H9 (cell line): ENCODE measurements around the gene GMPR2. TPM values are rescaled to one million over a fixed set of nuclear protein-coding genes. Genes with fewer than 3 reads are reported as not detected.
A peak's percentile ranks its signal among the peaks of the same experiment; 100 is the strongest.

ENCODE experiments used
- DNase-seq: peaks from one replicate; pipeline ENCODE4 v3.0.0-alpha.2; 2017
- H2AFZ ChIP-seq: one replicate; pipeline ENCODE4 v1.6.1; 2013; ENCODE audit warnings: mild to moderate bottlenecking, low read length, control low read depth, moderate library complexity
- H2AK5ac ChIP-seq: 2 replicates; pipeline ENCODE4 v1.6.1; 2013; ENCODE audit warnings: low read length, control low read depth, mixed read lengths; ENCODE audit not compliant: insufficient read length
- H2BK120ac ChIP-seq: one replicate; pipeline ENCODE4 v1.6.1; 2013; ENCODE audit warnings: low read depth, mild to moderate bottlenecking, low read length, control low read depth, inconsistent platforms; ENCODE audit not compliant: poor library complexity, severe bottlenecking
- H2BK12ac ChIP-seq: 2 replicates; pipeline ENCODE4 v1.6.1; 2013; ENCODE audit warnings: low read length, control low read depth, mixed read lengths, low read depth; ENCODE audit not compliant: insufficient read length
- H2BK15ac ChIP-seq: 2 replicates; pipeline ENCODE4 v1.6.1; 2013; ENCODE audit warnings: low read depth, low read length, control low read depth
- H2BK20ac ChIP-seq: one replicate; pipeline ENCODE4 v1.6.1; 2013; ENCODE audit warnings: low read depth, mild to moderate bottlenecking, low read length, control low read depth, inconsistent platforms; ENCODE audit not compliant: poor library complexity, severe bottlenecking
- H2BK5ac ChIP-seq: 2 replicates; pipeline ENCODE4 v1.6.1; 2013; ENCODE audit warnings: low read length, control low read depth, mixed read lengths; ENCODE audit not compliant: insufficient read length
- H3K14ac ChIP-seq: 2 replicates; pipeline ENCODE4 v1.6.1; 2013; ENCODE audit warnings: low read length, control low read depth; ENCODE audit not compliant: insufficient read depth
- H3K18ac ChIP-seq: 2 replicates; pipeline ENCODE4 v1.6.1; 2013; ENCODE audit warnings: low read depth, mild to moderate bottlenecking, mixed read lengths, low read length, control low read depth; ENCODE audit not compliant: insufficient read length
- H3K23ac ChIP-seq: 2 replicates; pipeline ENCODE4 v1.6.1; 2013; ENCODE audit warnings: low read length, control low read depth, mixed read lengths, low read depth; ENCODE audit not compliant: insufficient read length
- H3K23me2 ChIP-seq: 2 replicates; pipeline ENCODE4 v1.6.1; 2013; ENCODE audit warnings: low read depth, mild to moderate bottlenecking, mixed read lengths, low read length, control low read depth; ENCODE audit not compliant: insufficient read length, poor library complexity, severe bottlenecking
- H3K27ac ChIP-seq: 2 replicates; pipeline ENCODE4 v1.5.1; 2013; ENCODE audit warnings: low read length, control low read depth, mixed read lengths, low read depth; ENCODE audit not compliant: insufficient read length
- H3K27me3 ChIP-seq: 2 replicates; pipeline ENCODE4 v1.6.1; 2013; ENCODE audit warnings: low read length, control low read depth, inconsistent platforms; ENCODE audit not compliant: insufficient read depth
- H3K4ac ChIP-seq: 2 replicates; pipeline ENCODE4 v1.6.1; 2013; ENCODE audit warnings: low read depth, mild to moderate bottlenecking, control low read depth, inconsistent platforms, low read length, moderate library complexity
- H3K4me1 ChIP-seq: 2 replicates; pipeline ENCODE4 v1.6.1; 2013; ENCODE audit warnings: low read length, control low read depth, inconsistent platforms; ENCODE audit not compliant: insufficient read depth
- H3K4me2 ChIP-seq: 2 replicates; pipeline ENCODE4 v1.6.1; 2013; ENCODE audit warnings: low read length, control low read depth, mixed read lengths; ENCODE audit not compliant: insufficient read length, insufficient read depth
- H3K56ac ChIP-seq: 2 replicates; pipeline ENCODE4 v1.6.1; 2013; ENCODE audit warnings: low read depth, mild to moderate bottlenecking, mixed read lengths, low read length, control low read depth; ENCODE audit not compliant: insufficient read length
- H3K79me1 ChIP-seq: 2 replicates; pipeline ENCODE4 v1.6.1; 2013; ENCODE audit warnings: low read depth, mild to moderate bottlenecking, moderate library complexity, low read length, control low read depth, inconsistent platforms; ENCODE audit not compliant: insufficient read depth, poor library complexity, severe bottlenecking
- H3K79me2 ChIP-seq: 2 replicates; pipeline ENCODE4 v1.6.1; 2013; ENCODE audit warnings: low read length, control low read depth, inconsistent platforms; ENCODE audit not compliant: insufficient read depth
- H3K9ac ChIP-seq: 2 replicates; pipeline ENCODE4 v1.6.1; 2013; ENCODE audit warnings: low read length, control low read depth, mixed read lengths; ENCODE audit not compliant: insufficient read length; ENCODE audit errors: extremely low read depth
- H3K9me3 ChIP-seq: one replicate; pipeline ENCODE4 v1.6.1; 2013; ENCODE audit warnings: low read depth, low read length, inconsistent platforms; ENCODE audit not compliant: control insufficient read depth
- H3T11ph ChIP-seq: one replicate; pipeline ENCODE4 v1.6.1; 2013; ENCODE audit warnings: mild to moderate bottlenecking, low read length, control low read depth, inconsistent platforms
- H4K20me1 ChIP-seq: one replicate; pipeline ENCODE4 v1.6.1; 2013; ENCODE audit not compliant: control insufficient read depth, insufficient read length, insufficient read depth
- H4K5ac ChIP-seq: 2 replicates; pipeline ENCODE4 v1.6.1; 2013; ENCODE audit warnings: low read depth, mild to moderate bottlenecking, mixed read lengths, low read length, control low read depth; ENCODE audit not compliant: insufficient read length
- H4K8ac ChIP-seq: replicated peaks from 2 replicates; pipeline ENCODE4 v1.6.1; 2013; ENCODE audit warnings: low read length, control low read depth, mixed read lengths, low read depth; ENCODE audit not compliant: insufficient read length
- H4K91ac ChIP-seq: 2 replicates; pipeline ENCODE4 v1.6.1; 2013; ENCODE audit warnings: low read depth, mild to moderate bottlenecking, moderate library complexity, mixed read lengths, low read length, control low read depth; ENCODE audit not compliant: insufficient read length
- H3K27ac Mint-ChIP-seq, 3 experiments: 2 replicates in 2 of 3; 3 replicates in 1 of 3; pipeline ENCODE4 v1.8.0; 2020 to 2021; ENCODE audit warnings: mixed read lengths in 3 of 3, mild to moderate bottlenecking in 1 of 3, moderate library complexity in 1 of 3
- H3K27me3 Mint-ChIP-seq: 2 replicates; pipeline ENCODE4 v1.8.0; 2021; ENCODE audit warnings: low read depth, mild to moderate bottlenecking, moderate library complexity, mixed read lengths
- H3K36me3 Mint-ChIP-seq, 3 experiments: 2 replicates in 2 of 3; 3 replicates in 1 of 3; pipeline ENCODE4 v1.8.0; 2020 to 2021; ENCODE audit warnings: low read depth in 3 of 3, mixed read lengths in 3 of 3; ENCODE audit not compliant: insufficient read depth in 1 of 3
- H3K4me1 Mint-ChIP-seq, 2 experiments: 2 replicates each; pipeline ENCODE4 v1.8.0; 2020; ENCODE audit warnings: mixed read lengths in 2 of 2
- H3K4me3 Mint-ChIP-seq, 2 experiments: 2 replicates in 1 of 2; 3 replicates in 1 of 2; pipeline ENCODE4 v1.8.0; 2020 to 2021; ENCODE audit warnings: mild to moderate bottlenecking in 2 of 2, mixed read lengths in 2 of 2, moderate library complexity in 1 of 2
- H3K9me3 Mint-ChIP-seq, 2 experiments: 2 replicates in 1 of 2; 3 replicates in 1 of 2; pipeline ENCODE4 v1.8.0; 2020; ENCODE audit warnings: mild to moderate bottlenecking in 2 of 2, mixed read lengths in 2 of 2, moderate library complexity in 1 of 2
- WGBS: extraction: QIAGEN DNeasy Blood & Tissue Kit; methylation state at CpG from one replicate; pipeline ENCODE4 v1.1.7; 2013; ENCODE audit warnings: missing lambda C conversion rate, low lambda C conversion rate, mixed read lengths; ENCODE audit not compliant: insufficient read length; ENCODE audit errors: extremely low coverage; 5-methylcytosine and 5-hydroxymethylcytosine counted together
- total RNA-seq: library from RNA; stranded (reverse); gene quantifications from 2 replicates; pipeline ENCODE4 v1.2.1, GENCODE V29; 2021
- TF ChIP-seq, protein P1 (sequence below): fragments of 200-600 bp; sonication (generic); conservative IDR thresholded peaks from 3 replicates; pipeline ENCODE4 v1.8.0; 2021; ENCODE audit warnings: antibody characterized with exemption, mild to moderate bottlenecking

GMPR2 gene
- total RNA-seq, 1 experiment from 2014 or later = 84.7 TPM

DNA sequence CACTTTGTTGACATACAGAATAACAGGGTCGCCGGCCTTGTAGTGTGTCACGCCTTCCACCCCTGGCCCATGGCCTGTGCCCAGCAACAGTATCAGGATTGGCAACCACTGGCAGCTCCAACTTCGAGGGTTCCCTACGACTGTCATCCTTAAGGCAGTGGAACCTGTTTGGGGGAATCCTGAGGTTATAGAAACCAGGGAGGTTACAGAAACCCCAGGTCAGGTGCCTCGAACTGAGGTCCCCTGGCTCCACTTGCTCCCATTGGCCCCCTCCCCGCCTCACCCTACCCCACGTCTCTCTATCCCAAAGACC lies 37.9 kb upstream of the GMPR2 start:
- no peak overlapping the region for H2BK5ac ChIP-seq
- no peak overlapping the region for H3K4ac ChIP-seq
- no peak overlapping the region for H4K5ac ChIP-seq
- no peak overlapping the region for H2AK5ac ChIP-seq
- no peak overlapping the region for H3K18ac ChIP-seq
- no peaks in the 10 kb centered on the region for H4K20me1 ChIP-seq
- H3K9me3 ChIP-seq = no peaks in the 10 kb centered on the region
- Mint-ChIP-seq H3K4me3 (peak overlapping the region; percentile 92 to 98), H3K4me1 (peaks cover 24 to 29% of the 10 kb centered on the region in 2 experiments), H3K36me3 (peaks cover 13 to 51% (median 49%) of the 10 kb centered on the region in 3 experiments), H3K9me3 (no peaks in the 10 kb centered on the region), H3K27ac (no peak overlapping the region; a peak in 1 of 7 replicates), H3K27me3 (no peaks in the 10 kb centered on the region)
- H2BK15ac ChIP-seq = no peak overlapping the region
- no peaks in the 10 kb centered on the region for H3K79me2 ChIP-seq
- H2BK20ac ChIP-seq = no peak overlapping the region
- no peak overlapping the region for H4K91ac ChIP-seq
- TF ChIP-seq, protein P1, sequence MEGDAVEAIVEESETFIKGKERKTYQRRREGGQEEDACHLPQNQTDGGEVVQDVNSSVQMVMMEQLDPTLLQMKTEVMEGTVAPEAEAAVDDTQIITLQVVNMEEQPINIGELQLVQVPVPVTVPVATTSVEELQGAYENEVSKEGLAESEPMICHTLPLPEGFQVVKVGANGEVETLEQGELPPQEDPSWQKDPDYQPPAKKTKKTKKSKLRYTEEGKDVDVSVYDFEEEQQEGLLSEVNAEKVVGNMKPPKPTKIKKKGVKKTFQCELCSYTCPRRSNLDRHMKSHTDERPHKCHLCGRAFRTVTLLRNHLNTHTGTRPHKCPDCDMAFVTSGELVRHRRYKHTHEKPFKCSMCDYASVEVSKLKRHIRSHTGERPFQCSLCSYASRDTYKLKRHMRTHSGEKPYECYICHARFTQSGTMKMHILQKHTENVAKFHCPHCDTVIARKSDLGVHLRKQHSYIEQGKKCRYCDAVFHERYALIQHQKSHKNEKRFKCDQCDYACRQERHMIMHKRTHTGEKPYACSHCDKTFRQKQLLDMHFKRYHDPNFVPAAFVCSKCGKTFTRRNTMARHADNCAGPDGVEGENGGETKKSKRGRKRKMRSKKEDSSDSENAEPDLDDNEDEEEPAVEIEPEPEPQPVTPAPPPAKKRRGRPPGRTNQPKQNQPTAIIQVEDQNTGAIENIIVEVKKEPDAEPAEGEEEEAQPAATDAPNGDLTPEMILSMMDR = no peak
- H3T11ph ChIP-seq = no peak overlapping the region
- H2BK12ac ChIP-seq = no peak overlapping the region
- no peak overlapping the region for H3K56ac ChIP-seq
- no peak overlapping the region for H3K14ac ChIP-seq
- peak overlapping the region; percentile 71 for H3K4me2 ChIP-seq
- no peak overlapping the region for H3K27ac ChIP-seq
- no peak overlapping the region for H3K9ac ChIP-seq
- no peak overlapping the region for H3K23ac ChIP-seq
- no CpG with 5 or more reads among the region's 8 CpGs for WGBS
- H3K27me3 ChIP-seq = no peaks in the 10 kb centered on the region
- no peak overlapping the region for H4K8ac ChIP-seq
- no peaks in the 10 kb centered on the region for H3K79me1 ChIP-seq
- no peaks in the 10 kb centered on the region for H3K4me1 ChIP-seq
- peaks cover 8% of the 10 kb centered on the region for H3K23me2 ChIP-seq
- no peak overlapping the region for H2BK120ac ChIP-seq
- H2AFZ ChIP-seq = no peak overlapping the region
- no peak for DNase-seq
